Testis (tissue), 3 donors: ENCODE data around the gene TMEM179B. TPM values are rescaled to one million over a fixed set of nuclear protein-coding genes. Genes with fewer than 3 reads are reported as not detected.
A peak's percentile ranks its signal among the peaks of the same experiment; 100 is the strongest.

ENCODE experiments used
- DNase-seq: peaks from one replicate; pipeline ENCODE4 v3.0.0-alpha.2; 2019
- H3K27ac ChIP-seq, 2 donors: fragments of 200-600 bp; sonication (generic); one replicate each; pipeline ENCODE4 v1.5.1; 2019
- H3K27me3 ChIP-seq: fragments of 200-600 bp; sonication (generic); one replicate; pipeline ENCODE4 v1.5.1; 2019
- H3K36me3 ChIP-seq: fragments of 200-600 bp; sonication (generic); one replicate; pipeline ENCODE4 v1.5.1; 2017; ENCODE audit warnings: low read depth; ENCODE audit errors: missing control alignments
- H3K4me1 ChIP-seq: fragments of 200-600 bp; sonication (generic); one replicate; pipeline ENCODE4 v1.5.1; 2019
- H3K4me3 ChIP-seq, 2 donors: fragments of 200-600 bp; sonication (generic); one replicate each; pipeline ENCODE4 v1.5.1; 2017 to 2019
- H3K9me3 ChIP-seq: fragments of 200-600 bp; sonication (generic); one replicate; pipeline ENCODE4 v1.5.1; 2017
- CTCF ChIP-seq, 3 experiments: fragments of 450-650 bp in 2 of 3; fragments of 200-600 bp in 1 of 3; sonication (generic) in 1 of 3; IDR thresholded peaks; one replicate each; pipeline ENCODE4 v1.5.1; 2016 to 2019; ENCODE audit warnings: antibody characterized with exemption in 3 of 3, mild to moderate bottlenecking in 2 of 3, moderate library complexity in 1 of 3
- POLR2A ChIP-seq: fragments of 450-650 bp; IDR thresholded peaks from one replicate; pipeline ENCODE4 v1.6.1; 2017; ENCODE audit warnings: antibody characterized with exemption, mild to moderate bottlenecking, moderate library complexity
- WGBS, 2 donors: methylation state at CpG; one replicate each; pipeline ENCODE4 v1.1.5; 2018; 5-methylcytosine and 5-hydroxymethylcytosine counted together
- intact Hi-C: fragments of 100-400 bp; cut with DNase I; formaldehyde crosslinking; loops from one replicate; pipeline ENCODE4 v1.15.1; 2023; ENCODE audit warnings: low total_unique reads
- polyA plus RNA-seq: library from polyadenylated mRNA; stranded (reverse); fragments of 350-450 nt; fragmentation: Illumina TruSeq; extraction: RNeasy Lipid Tissue Mini Kit (QIAGEN cat#74804); gene quantifications from one replicate; pipeline ENCODE4 v1.2.3, GENCODE V29; 2014; ENCODE audit warnings: low read depth, low replicate concordance; ENCODE audit not compliant: insufficient read depth
- total RNA-seq, 2 donors: library from RNA; depleted of rRNA; stranded (reverse); fragments of >200 nt; gene quantifications; one replicate each; pipeline ENCODE4 v1.2.3, GENCODE V29; 2016

The TMEM179B gene
- total and polyA plus RNA-seq, 3 donors from 2014 or later, result 87.0 to 124 (median 119) TPM

- H3K9me3 ChIP-seq, result no peaks in the 10 kb centered on the region
Observed at GRCh38 chr11:62788991-62789390, 1.8 kb downstream of the TMEM179B start.

GRCh38 chr11:62789576-62789975, 2.4 kb downstream of the TMEM179B start:
- H3K27ac ChIP-seq, result no peak overlapping the region
- TF ChIP-seq CTCF (IDR thresholded peaks at IDR 0.05) (no peak), POLR2A (no peak)
- no peak for DNase-seq
- no peak overlapping the region for H3K4me3 ChIP-seq
- 49 to 50% methylated on average over 1 to 3 of the region's 3 CpGs for WGBS, 2 donors
- H3K27me3 ChIP-seq, result no peaks in the 10 kb centered on the region
- H3K4me1 ChIP-seq, result peaks cover 35% of the 10 kb centered on the region
- H3K36me3 ChIP-seq, result no peaks in the 10 kb centered on the region
- H3K9me3 ChIP-seq, result no peaks in the 10 kb centered on the region
- intact Hi-C loops, result loop anchor here (10.0 kb wide), 1 partner anchor 65 kb away; no protein-coding TSS in a partner anchor

More at GRCh38 chr11:62788991-62789390, 1.8 kb downstream of the TMEM179B start:
- H3K4me3 ChIP-seq, result no peak overlapping the region
- TF ChIP-seq POLR2A (no peak), CTCF (IDR thresholded peaks at IDR 0.05) (no peak)
- peaks cover 29% of the 10 kb centered on the region for H3K4me1 ChIP-seq
- no peak for DNase-seq
- H3K36me3 ChIP-seq, result no peaks in the 10 kb centered on the region
- no peak overlapping the region for H3K27ac ChIP-seq
- intact Hi-C loops, result loop anchor here (10.0 kb wide), 1 partner anchor 66 kb away; no protein-coding TSS in a partner anchor
- no peaks in the 10 kb centered on the region for H3K27me3 ChIP-seq
- 65% methylated on average over 5 of the region's 5 CpGs for WGBS, 2 donors

- no peaks in the 10 kb centered on the region for H3K36me3 ChIP-seq
- intact Hi-C loops, result no loop called here
Observed at GRCh38 chr11:62791501-62792201, 4.4 kb downstream of the TMEM179B start, which contains the start of gene TMEM223. Gene TMEM223, minus strand, starts transcription at chr11:62792006. Its CDS starts 12 bp downstream, at chr11:62791994.

GRCh38 chr11:62792202-62792575, 5.0 kb downstream of the TMEM179B start:
- TF ChIP-seq POLR2A, result no peak
- no peak for TF ChIP-seq CTCF (IDR thresholded peaks at IDR 0.05)
- Histone ChIP-seq H3K36me3 (no peaks in the 10 kb centered on the region), H3K4me1 (peaks cover 29% of the 10 kb centered on the region), H3K4me3 (peak overlapping the region; percentile 65 to 84), H3K9me3 (no peaks in the 10 kb centered on the region), H3K27me3 (no peaks in the 10 kb centered on the region), H3K27ac (peak overlapping the region; percentile 71 to 80)
- DNase-seq, result peak; percentile 52
- intact Hi-C loops, result no loop called here
- WGBS, 2 donors, result 20 to 23% methylated on average over 11 of the region's 11 CpGs

More at GRCh38 chr11:62791501-62792201, 4.4 kb downstream of the TMEM179B start, which contains the start of gene TMEM223:
- peak; percentile 92 for DNase-seq
- Histone ChIP-seq H3K4me3 (peak within 1 kb of the TSS; percentile 65 to 84), H3K27ac (peak within 1 kb of the TSS; percentile 71 to 80), H3K9me3 (no peaks in the 10 kb centered on the region), H3K4me1 (peaks cover 29% of the 10 kb centered on the region), H3K27me3 (no peaks in the 10 kb centered on the region)
- peak in 1 of 3 experiments; percentile 28 for TF ChIP-seq CTCF (IDR thresholded peaks at IDR 0.05)
- TF ChIP-seq POLR2A, result no peak
- 0% methylated on average over 16 to 58 of the region's 58 CpGs for WGBS, 2 donors
